ENCODE data around the gene MAPK6. TPM values are rescaled to one million over a fixed set of nuclear protein-coding genes. Genes with fewer than 3 reads are reported as not detected.

MAPK6 gene
- 22.4 and 44.4 TPM in 2 replicates for total RNA-seq

DNA sequence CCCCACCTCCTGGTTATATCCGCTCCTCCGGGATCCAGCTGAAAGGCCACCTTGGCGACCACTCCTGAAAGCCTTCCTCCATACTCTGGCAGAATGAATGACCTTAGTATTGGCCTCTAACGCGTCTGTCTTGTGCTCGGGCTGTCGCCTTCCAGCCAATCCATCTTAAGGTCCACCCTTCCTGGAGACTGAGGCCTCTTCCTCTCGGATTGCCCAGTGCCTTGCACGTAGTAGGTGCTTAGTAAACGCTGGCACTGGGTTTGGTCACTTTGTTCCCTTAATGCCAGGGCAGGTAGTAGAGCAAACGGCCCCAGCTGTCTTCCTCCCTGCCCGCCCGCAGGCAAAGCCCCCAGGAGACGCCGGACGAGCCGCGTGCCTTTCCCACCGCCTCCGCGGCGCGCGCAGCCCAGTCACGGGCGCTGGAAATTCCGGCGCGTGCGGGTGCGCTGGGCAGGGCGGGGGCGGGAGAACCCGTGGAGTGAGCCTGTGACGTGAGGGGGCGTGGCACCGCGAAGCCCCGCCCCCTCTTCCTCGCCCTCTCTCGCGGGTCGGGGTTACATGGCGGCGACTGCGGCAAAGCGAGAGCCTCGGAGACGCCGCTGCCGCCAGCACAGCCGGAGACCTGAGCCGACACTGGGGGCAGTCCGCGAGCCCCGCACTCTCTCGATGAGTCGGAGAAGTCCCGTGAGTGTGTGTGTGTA is at the start of gene MAPK6:
MAPK6 (plus strand) TSS at position 527 of the 701 bp plus-strand sequence. CDS start 27,242 bp downstream, outside the sequence.

DNA sequence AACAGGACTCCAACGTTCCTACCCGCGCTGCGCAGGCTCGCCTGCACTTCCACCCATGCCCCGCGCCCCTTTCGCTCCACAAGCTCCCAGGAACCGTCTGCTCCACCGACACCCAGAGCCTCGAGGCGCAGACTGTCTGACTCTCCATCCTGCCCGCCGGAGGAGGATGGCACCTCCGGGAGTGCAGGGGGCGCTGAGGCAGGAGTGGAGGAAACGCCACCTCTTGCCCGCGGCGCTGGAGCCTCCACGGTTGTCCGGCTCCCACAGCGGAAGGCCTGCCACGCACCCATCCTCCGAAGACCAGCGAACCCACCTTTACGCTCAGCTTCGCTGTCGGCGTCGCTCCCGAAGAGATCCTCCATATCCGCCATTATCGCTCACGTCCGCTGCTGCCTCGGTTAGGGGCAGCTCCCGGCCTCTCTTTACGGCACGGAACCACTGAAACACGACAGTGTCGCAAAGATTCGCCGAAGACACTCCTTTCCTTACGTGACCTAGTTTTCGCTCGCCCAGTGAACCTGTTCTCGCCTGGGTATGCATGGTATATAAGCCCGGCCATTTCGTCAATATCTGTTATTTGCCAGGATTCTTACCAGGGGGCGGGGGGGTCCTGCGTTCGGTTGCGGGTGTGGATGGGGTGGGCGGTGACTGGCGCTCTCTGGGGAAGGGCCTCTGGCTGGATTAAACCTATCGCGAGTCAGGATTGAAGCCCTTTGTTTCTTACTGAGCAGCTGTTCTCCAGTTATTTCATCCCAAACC is 47.5 kb upstream of the MAPK6 start, which contains the start of gene LEO1:
LEO1 (minus strand) TSS at position 404 of the 759 bp plus-strand sequence; CDS start at position 371, 33 bp downstream.

Other genes starting within 250 kb of the MAPK6 start
- gene TMOD3, start 189.6 kb upstream of the MAPK6 start, total RNA-seq: 39.2 and 42.3 TPM in 2 replicates
- gene LEO1, start 47.4 kb upstream of the MAPK6 start, total RNA-seq: 11.0 and 17.7 TPM in 2 replicates
- gene BCL2L10, start 93.6 kb downstream of the MAPK6 start, total RNA-seq: not detected in 2 replicates
- 14.4 and 15.5 TPM in 2 replicates for gene GNB5, start 172.2 kb downstream of the MAPK6 start, total RNA-seq